ENCODE data around the gene INSM1. TPM values are rescaled to one million over a fixed set of nuclear protein-coding genes. Genes with fewer than 3 reads are reported as not detected.

Gene INSM1
- total RNA-seq, 1 experiment from 2014 or later, result 3.3 TPM

- no peaks in the 10 kb centered on the region for H3K27me3 Mint-ChIP-seq (ENCODE audit: low read depth)
- TF ChIP-seq NFYB (CRISPR knock-in tag; conservative IDR thresholded peaks at IDR 0.05; ENCODE audit: low read depth) (no peak), TP53 (CRISPR knock-in tag; IDR thresholded peaks at IDR 0.05) (no peak), ZNF512 (CRISPR knock-in tag; IDR thresholded peaks at IDR 0.05; ENCODE audit: borderline replicate concordance) (no peak), AR (CRISPR knock-in tag; IDR thresholded peaks at IDR 0.05) (no peak), SOX15 (CRISPR knock-in tag; IDR thresholded peaks at IDR 0.05) (no peak), SP1 (CRISPR knock-in tag; conservative IDR thresholded peaks at IDR 0.05) (no peak), FOXP1 (CRISPR knock-in tag; IDR thresholded peaks at IDR 0.05; ENCODE audit: borderline replicate concordance) (no peak), JAZF1 (CRISPR knock-in tag; IDR thresholded peaks at IDR 0.05) (no peak), CREB1 (CRISPR knock-in tag; IDR thresholded peaks at IDR 0.05) (no peak), CREM (CRISPR knock-in tag; IDR thresholded peaks at IDR 0.05) (no peak), E2F1 (CRISPR knock-in tag; IDR thresholded peaks at IDR 0.05) (no peak), PREB (CRISPR knock-in tag; IDR thresholded peaks at IDR 0.05; ENCODE audit: borderline replicate concordance) (no peak), MAX (CRISPR knock-in tag; IDR thresholded peaks at IDR 0.05) (no peak)
- ChIA-PET CTCF (no interaction called here), POLR2A (no interaction called here)
- no peak overlapping the region for H3K4me3 Mint-ChIP-seq
- no peaks in the 10 kb centered on the region for H3K36me3 Mint-ChIP-seq
- ATAC-seq (no peak), DNase-seq (ENCODE audit: low spot score) (no peak)
- no peaks in the 10 kb centered on the region for H3K9me3 Mint-ChIP-seq
- H3K27ac Mint-ChIP-seq, result peak overlapping the region; percentile 28; the same call in 1 of the 2 replicates
- peaks cover 22% of the 10 kb centered on the region for H3K4me1 Mint-ChIP-seq
Measured at GRCh38 chr20:20404633-20405032, 36.7 kb downstream of the INSM1 start.

- no peak for DNase-seq (ENCODE audit: low spot score)
- no peak for TF ChIP-seq AFF4 (CRISPR knock-in tag; IDR thresholded peaks at IDR 0.05; ENCODE audit: borderline replicate concordance)
- Mint-ChIP-seq H3K36me3 (no peaks in the 10 kb centered on the region), H3K4me1 (peaks cover 32% of the 10 kb centered on the region), H3K4me3 (no peak overlapping the region), H3K27ac (no peak overlapping the region), H3K9me3 (no peaks in the 10 kb centered on the region), H3K27me3 (ENCODE audit: low read depth) (no peaks in the 10 kb centered on the region)
- ATAC-seq, result no peak
- POLR2A ChIA-PET, result no interaction called here
- CTCF ChIA-PET, result no interaction called here
Measured at GRCh38 chr20:20405623-20406022, 37.7 kb downstream of the INSM1 start.

Measured in WTC11 (cell line).